ENCODE data around the gene ANKH. TPM values are rescaled to one million over a fixed set of nuclear protein-coding genes. Genes with fewer than 3 reads are reported as not detected.

ANKH gene
- total and polyA plus RNA-seq, 8 donors = 3.6 to 115 (median 14.3) TPM

DNA sequence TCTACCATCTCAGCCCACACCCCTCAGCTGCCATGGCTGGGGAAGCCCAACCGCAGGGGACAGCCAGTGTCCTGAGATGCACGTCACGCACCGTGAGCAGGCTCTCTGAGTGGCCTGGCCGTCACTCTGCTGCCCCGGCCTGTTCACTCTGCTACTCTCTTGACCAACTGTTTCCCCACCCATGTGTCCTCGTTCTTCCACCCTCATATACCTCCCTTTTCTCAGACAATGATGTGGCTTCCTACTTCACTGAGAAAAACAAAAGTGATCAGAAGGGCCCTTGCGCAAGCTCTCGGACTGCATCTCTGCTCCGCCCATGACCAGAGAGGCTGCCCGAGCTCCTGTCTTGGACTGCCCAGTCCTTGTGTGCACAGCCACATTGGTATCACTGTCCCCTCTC lies 159.4 kb downstream of the ANKH start:
- peaks cover 52 to 100% (median 99%) of the 10 kb centered on the region in 4 donors for H3K36me3 ChIP-seq
- TF ChIP-seq, protein P1, sequence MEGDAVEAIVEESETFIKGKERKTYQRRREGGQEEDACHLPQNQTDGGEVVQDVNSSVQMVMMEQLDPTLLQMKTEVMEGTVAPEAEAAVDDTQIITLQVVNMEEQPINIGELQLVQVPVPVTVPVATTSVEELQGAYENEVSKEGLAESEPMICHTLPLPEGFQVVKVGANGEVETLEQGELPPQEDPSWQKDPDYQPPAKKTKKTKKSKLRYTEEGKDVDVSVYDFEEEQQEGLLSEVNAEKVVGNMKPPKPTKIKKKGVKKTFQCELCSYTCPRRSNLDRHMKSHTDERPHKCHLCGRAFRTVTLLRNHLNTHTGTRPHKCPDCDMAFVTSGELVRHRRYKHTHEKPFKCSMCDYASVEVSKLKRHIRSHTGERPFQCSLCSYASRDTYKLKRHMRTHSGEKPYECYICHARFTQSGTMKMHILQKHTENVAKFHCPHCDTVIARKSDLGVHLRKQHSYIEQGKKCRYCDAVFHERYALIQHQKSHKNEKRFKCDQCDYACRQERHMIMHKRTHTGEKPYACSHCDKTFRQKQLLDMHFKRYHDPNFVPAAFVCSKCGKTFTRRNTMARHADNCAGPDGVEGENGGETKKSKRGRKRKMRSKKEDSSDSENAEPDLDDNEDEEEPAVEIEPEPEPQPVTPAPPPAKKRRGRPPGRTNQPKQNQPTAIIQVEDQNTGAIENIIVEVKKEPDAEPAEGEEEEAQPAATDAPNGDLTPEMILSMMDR (IDR thresholded peaks at IDR 0.05) = no peak
- TF ChIP-seq POLR2A (IDR thresholded peaks at IDR 0.05) = no peak
- no peak for TF ChIP-seq EP300 (IDR thresholded peaks at IDR 0.05)
- no peak for TF ChIP-seq POLR2AphosphoS5 (IDR thresholded peaks at IDR 0.05)
- H3K4me3 ChIP-seq = no peak overlapping the region
- H3K27ac ChIP-seq = no peak overlapping the region
- no peaks in the 10 kb centered on the region for H3K9me3 ChIP-seq
- WGBS, 5 donors = 93 to 97% (median 95%) methylated on average over 11 of the region's 11 CpGs
- intact Hi-C loops (cut with DNase I; ENCODE audit: low total_unique reads) = no loop called here
- H3K4me1 ChIP-seq = no peaks in the 10 kb centered on the region
- no peaks in the 10 kb centered on the region for H3K27me3 ChIP-seq
- no peak for DNase-seq

DNA sequence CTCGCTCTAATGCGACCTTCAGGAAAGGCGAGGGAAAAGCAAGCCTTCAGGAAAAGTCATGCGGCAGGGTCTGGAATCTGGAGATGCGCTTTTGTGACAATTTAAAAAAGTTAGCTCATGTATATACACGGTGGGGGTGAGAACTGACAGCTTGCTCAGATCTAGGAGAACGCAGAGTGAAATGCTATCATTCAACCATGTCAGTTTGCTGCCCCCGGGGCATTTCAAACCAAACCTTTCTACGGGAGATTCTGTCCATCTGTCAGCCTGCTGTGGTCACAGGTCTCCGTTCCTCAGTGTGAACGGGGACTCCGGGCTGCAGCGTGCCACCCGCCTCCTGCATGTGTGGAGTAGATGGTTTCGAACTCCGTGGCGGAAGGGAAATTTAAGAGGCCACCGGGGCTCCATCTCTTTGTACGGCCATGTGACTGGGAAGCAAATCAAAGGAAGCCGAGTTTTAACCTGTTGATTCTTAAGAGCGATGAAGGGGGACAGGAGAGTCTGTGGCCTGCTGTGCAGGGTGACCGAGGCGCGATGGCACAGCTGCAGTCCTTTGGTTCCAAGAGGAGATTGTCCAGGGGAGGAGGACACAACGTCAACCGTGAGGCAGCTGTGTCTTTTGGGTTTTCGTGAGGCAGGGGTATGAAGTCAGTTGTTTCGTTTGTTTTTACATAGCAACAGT lies 161.1 kb downstream of the ANKH start:
- peaks cover 0 to 9% (median 0%) of the 10 kb centered on the region in 4 donors for H3K4me1 ChIP-seq

GRCh38 chr5:14708551-14708950 lies 163.0 kb downstream of the ANKH start:
- no peaks in the 10 kb centered on the region for H3K27me3 ChIP-seq
- H3K4me3 ChIP-seq = no peak overlapping the region
- no peak overlapping the region for H3K27ac ChIP-seq
- WGBS, 5 donors = 90 to 95% (median 94%) methylated on average over 5 of the region's 5 CpGs
- DNase-seq = no peak
- intact Hi-C loops (cut with DNase I; ENCODE audit: low total_unique reads) = no loop called here
- no peaks in the 10 kb centered on the region for H3K9me3 ChIP-seq
- TF ChIP-seq, protein P1 (IDR thresholded peaks at IDR 0.05) = no peak
- TF ChIP-seq POLR2A (IDR thresholded peaks at IDR 0.05) = no peak
- TF ChIP-seq EP300 (IDR thresholded peaks at IDR 0.05) = no peak
- no peak for TF ChIP-seq POLR2AphosphoS5 (IDR thresholded peaks at IDR 0.05)
- H3K4me1 ChIP-seq = peaks cover 0 to 9% (median 0%) of the 10 kb centered on the region in 4 donors
- H3K36me3 ChIP-seq = peaks cover 38 to 95% (median 90%) of the 10 kb centered on the region in 4 donors

More for the DNA sequence above, 161.1 kb downstream of the ANKH start:
- DNase-seq = no peak
- Histone ChIP-seq H3K4me3 (no peak overlapping the region), H3K36me3 (peaks cover 44 to 100% (median 98%) of the 10 kb centered on the region in 4 donors), H3K27ac (no peak overlapping the region), H3K9me3 (no peaks in the 10 kb centered on the region), H3K27me3 (no peaks in the 10 kb centered on the region)
- 90 to 96% (median 93%) methylated on average over 28 of the region's 28 CpGs for WGBS, 5 donors
- TF ChIP-seq POLR2AphosphoS5 (IDR thresholded peaks at IDR 0.05) (no peak), EP300 (IDR thresholded peaks at IDR 0.05) (no peak), POLR2A (IDR thresholded peaks at IDR 0.05) (no peak)
- TF ChIP-seq, protein P1 (IDR thresholded peaks at IDR 0.05) = no peak
- intact Hi-C loops (cut with DNase I; ENCODE audit: low total_unique reads) = no loop called here

DNA sequence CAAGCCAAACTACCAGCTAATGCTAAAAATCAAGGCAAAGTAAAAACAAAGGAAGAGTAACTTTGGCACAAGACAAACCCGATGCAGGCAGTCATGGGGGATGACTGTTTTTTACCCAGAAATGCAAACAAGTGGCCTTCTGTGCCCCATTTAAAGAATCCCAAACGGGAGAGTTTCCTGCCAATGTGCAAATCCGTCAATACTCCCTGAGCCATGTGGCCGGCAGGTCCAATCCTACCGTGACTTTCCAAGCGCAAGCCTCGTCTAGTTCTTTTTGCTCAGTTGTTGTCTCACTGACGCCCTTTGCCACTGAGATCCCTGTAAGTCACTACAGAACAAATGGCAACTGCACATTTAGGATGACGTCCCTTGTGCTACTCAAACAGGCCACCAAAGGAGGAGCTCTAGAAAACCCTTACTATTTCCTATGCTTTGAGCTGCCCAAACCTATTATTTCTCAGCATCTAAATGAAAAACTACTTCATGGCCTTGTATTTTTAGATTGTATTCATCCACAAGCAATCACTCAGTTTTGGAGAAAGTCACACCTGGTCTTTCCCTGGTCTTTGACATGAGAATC lies 163.7 kb downstream of the ANKH start:
- Histone ChIP-seq H3K4me1 (peaks cover 0 to 9% (median 0%) of the 10 kb centered on the region in 4 donors), H3K36me3 (peaks cover 32 to 93% (median 86%) of the 10 kb centered on the region in 4 donors), H3K9me3 (no peaks in the 10 kb centered on the region), H3K27ac (peak overlapping the region in 1 of 5 donors; percentile 18), H3K4me3 (no peak overlapping the region), H3K27me3 (no peaks in the 10 kb centered on the region)
- TF ChIP-seq, protein P1 (IDR thresholded peaks at IDR 0.05) = no peak
- no peak for TF ChIP-seq POLR2A (IDR thresholded peaks at IDR 0.05)
- TF ChIP-seq EP300 (IDR thresholded peaks at IDR 0.05) = no peak
- TF ChIP-seq POLR2AphosphoS5 (IDR thresholded peaks at IDR 0.05) = no peak
- DNase-seq = no peak
- intact Hi-C loops (cut with DNase I; ENCODE audit: low total_unique reads) = no loop called here
- WGBS, 5 donors = 88 to 91% (median 90%) methylated on average over 9 of the region's 9 CpGs
